Activated naive CD8-positive, alpha-beta T cell treated with anti-CD3 and anti-CD28 coated beads, Interleukin-2, amount 10 ng/mL, durations not matched to agents 7 days and 5 days (primary cell): ENCODE results near the gene BTN1A1. TPM values are rescaled to one million over a fixed set of nuclear protein-coding genes. Genes with fewer than 3 reads are reported as not detected.
"Not testable (repeated sequence)": the region's sequence is repeated elsewhere in the genome, so short reads cannot be mapped to it uniquely, and the experiment has no call there.

ENCODE experiments used
- ATAC-seq: fragments of 150-1000 bp; cut with Tn5 transposase; one replicate; pipeline ENCODE4 v1.10.0; 2021; ENCODE audit warnings: low read depth, moderate library complexity
- POLR2A ChIA-PET: fragments of 350-600 bp; sonication (Branson Sonifier 250); formaldehyde crosslinking; loops from one replicate; lab custom pipeline; 2021; ENCODE audit warnings: antibody characterized with exemption; lab: Charles Lee
- DNase-seq: peaks from one replicate; pipeline ENCODE4 v3.0.0; 2021
- H3K27ac Mint-ChIP-seq: one replicate; pipeline ENCODE4 v1.8.0; 2022; ENCODE audit warnings: mild to moderate bottlenecking, mixed read lengths
- H3K27me3 Mint-ChIP-seq: one replicate; pipeline ENCODE4 v1.8.0; 2022; ENCODE audit warnings: mild to moderate bottlenecking, moderate library complexity, mixed read lengths
- H3K36me3 Mint-ChIP-seq: one replicate; pipeline ENCODE4 v1.8.0; 2021; ENCODE audit warnings: mild to moderate bottlenecking, mixed read lengths
- H3K4me1 Mint-ChIP-seq: one replicate; pipeline ENCODE4 v1.8.0; 2021; ENCODE audit warnings: mixed read lengths
- H3K4me3 Mint-ChIP-seq: one replicate; pipeline ENCODE4 v1.8.0; 2022; ENCODE audit warnings: mild to moderate bottlenecking, moderate library complexity, mixed read lengths
- H3K9me3 Mint-ChIP-seq: one replicate; pipeline ENCODE4 v1.8.0; 2021; ENCODE audit warnings: mixed read lengths
- total RNA-seq, 2 experiments: library from RNA; stranded (reverse); gene quantifications; one replicate each; pipeline ENCODE4 v1.2.3, GENCODE V29; 2021

The BTN1A1 gene
- total RNA-seq, 2 experiments from 2014 or later: 0.11 TPM; not detected in 1

- Mint-ChIP-seq H3K4me1 (peaks cover 45% of the 10 kb centered on the region), H3K9me3 (no peaks in the 10 kb centered on the region), H3K36me3 (peaks cover 14% of the 10 kb centered on the region), H3K27ac (peak overlapping the region; percentile 97), H3K27me3 (no peaks in the 10 kb centered on the region), H3K4me3 (peak overlapping the region; percentile 94)
- DNase-seq (no peak), ATAC-seq (no peak)
- POLR2A ChIA-PET: interaction anchor here (1.0 to 3.6 kb wide), 14 partner anchors 9 to 1328 kb away, joined by 3 to 24 read pairs (median 5); a partner anchor contains a TSS
Observed at GRCh38 chr6:26538572-26538902, 38.4 kb downstream of the BTN1A1 start.

GRCh38 chr6:26539071-26539615, 39.0 kb downstream of the BTN1A1 start:
- H3K27me3 Mint-ChIP-seq: no peaks in the 10 kb centered on the region
- H3K9me3 Mint-ChIP-seq: no peaks in the 10 kb centered on the region
- ATAC-seq (no peak), DNase-seq (no peak)
- H3K36me3 Mint-ChIP-seq: peaks cover 14% of the 10 kb centered on the region
- POLR2A ChIA-PET: interaction anchor here (0.7 to 2.0 kb wide), 4 partner anchors 8 to 1355 kb away, joined by 3 to 8 read pairs (median 4); no protein-coding TSS in a partner anchor
- peak overlapping the region; percentile 94 for H3K4me3 Mint-ChIP-seq
- H3K27ac Mint-ChIP-seq: peak overlapping the region; percentile 97
- H3K4me1 Mint-ChIP-seq: peaks cover 45% of the 10 kb centered on the region

- no peaks in the 10 kb centered on the region for H3K9me3 Mint-ChIP-seq
- DNase-seq: no peak
- peaks cover 38% of the 10 kb centered on the region for H3K4me1 Mint-ChIP-seq
- H3K27me3 Mint-ChIP-seq: no peaks in the 10 kb centered on the region
- POLR2A ChIA-PET: no interaction called here
- no peak overlapping the region for H3K27ac Mint-ChIP-seq
- peak overlapping the region; percentile 22 for H3K4me3 Mint-ChIP-seq
- no peak for ATAC-seq
- H3K36me3 Mint-ChIP-seq: peaks cover 21% of the 10 kb centered on the region
Observed at GRCh38 chr6:26541579-26541978, 41.5 kb downstream of the BTN1A1 start.

GRCh38 chr6:26543953-26544352, 43.9 kb downstream of the BTN1A1 start:
- H3K27ac Mint-ChIP-seq: no peak overlapping the region
- H3K36me3 Mint-ChIP-seq: peaks cover 22% of the 10 kb centered on the region
- peak; percentile 47 for ATAC-seq
- H3K4me3 Mint-ChIP-seq: no peak overlapping the region
- no peak for DNase-seq
- H3K9me3 Mint-ChIP-seq: no peaks in the 10 kb centered on the region
- POLR2A ChIA-PET: no interaction called here
- peaks cover 29% of the 10 kb centered on the region for H3K4me1 Mint-ChIP-seq
- H3K27me3 Mint-ChIP-seq: no peaks in the 10 kb centered on the region

GRCh38 chr6:26544473-26544872, 44.4 kb downstream of the BTN1A1 start:
- POLR2A ChIA-PET: no interaction called here
- Mint-ChIP-seq H3K36me3 (peaks cover 22% of the 10 kb centered on the region), H3K9me3 (no peaks in the 10 kb centered on the region), H3K4me1 (peaks cover 25% of the 10 kb centered on the region), H3K27ac (no peak overlapping the region), H3K4me3 (no peak overlapping the region), H3K27me3 (no peaks in the 10 kb centered on the region)
- DNase-seq (no peak), ATAC-seq (no peak)

- Mint-ChIP-seq H3K9me3 (no peaks in the 10 kb centered on the region), H3K27me3 (no peaks in the 10 kb centered on the region), H3K4me1 (peaks cover 22% of the 10 kb centered on the region), H3K36me3 (peaks cover 18% of the 10 kb centered on the region), H3K4me3 (no peak overlapping the region), H3K27ac (no peak overlapping the region)
- ATAC-seq (no peak), DNase-seq (no peak)
- POLR2A ChIA-PET: no interaction called here
Observed at GRCh38 chr6:26545627-26546026, 45.5 kb downstream of the BTN1A1 start.

GRCh38 chr6:26547363-26547762, 47.3 kb downstream of the BTN1A1 start:
- POLR2A ChIA-PET: interaction anchor here (2.6 kb wide), 1 partner anchor 9 kb away, joined by 8 read pairs; the partner anchor contains the start of gene HMGN4
- H3K4me3 Mint-ChIP-seq, ATAC-seq, H3K9me3 Mint-ChIP-seq, H3K27ac Mint-ChIP-seq, DNase-seq, H3K27me3 Mint-ChIP-seq: not testable (repeated sequence)
- peaks cover 11% of the 10 kb centered on the region for H3K36me3 Mint-ChIP-seq
- H3K4me1 Mint-ChIP-seq: peaks cover 19% of the 10 kb centered on the region

- ATAC-seq (peak; percentile 45), DNase-seq (peak; percentile 70)
- POLR2A ChIA-PET: interaction anchor here (0.6 to 1.6 kb wide), 4 partner anchors 13 to 241 kb away, joined by 3 to 9 read pairs (median 4); partner anchors contain the start of gene HMGN4
- Mint-ChIP-seq H3K27me3 (no peaks in the 10 kb centered on the region), H3K9me3 (no peaks in the 10 kb centered on the region), H3K27ac (peak overlapping the region; percentile 84), H3K36me3 (peaks cover 7% of the 10 kb centered on the region), H3K4me3 (peak overlapping the region; percentile 90), H3K4me1 (peaks cover 11% of the 10 kb centered on the region)
Observed at GRCh38 chr6:26550250-26550993, 50.3 kb downstream of the BTN1A1 start.

- peaks cover 16% of the 10 kb centered on the region for H3K4me1 Mint-ChIP-seq
- H3K9me3 Mint-ChIP-seq: no peaks in the 10 kb centered on the region
- no peak overlapping the region for H3K27ac Mint-ChIP-seq
- H3K36me3 Mint-ChIP-seq: no peaks in the 10 kb centered on the region
- DNase-seq (no peak), ATAC-seq (no peak)
- POLR2A ChIA-PET: interaction anchor here (0.9 to 1.1 kb wide), 3 partner anchors 14 to 336 kb away, joined by 3 to 6 read pairs (median 4); partner anchors contain the start of gene HMGN4
- no peak overlapping the region for H3K4me3 Mint-ChIP-seq
- no peaks in the 10 kb centered on the region for H3K27me3 Mint-ChIP-seq
Observed at GRCh38 chr6:26552205-26552604, 52.1 kb downstream of the BTN1A1 start.

- H3K36me3 Mint-ChIP-seq: no peaks in the 10 kb centered on the region
- peaks cover 19% of the 10 kb centered on the region for H3K4me1 Mint-ChIP-seq
- no peaks in the 10 kb centered on the region for H3K27me3 Mint-ChIP-seq
- ATAC-seq: no peak
- POLR2A ChIA-PET: interaction anchor here (1.1 to 2.7 kb wide), 3 partner anchors 16 to 394 kb away, joined by 3 to 24 read pairs (median 5); partner anchors contain the start of gene HMGN4
- H3K4me3 Mint-ChIP-seq: no peak overlapping the region
- H3K9me3 Mint-ChIP-seq: no peaks in the 10 kb centered on the region
- no peak overlapping the region for H3K27ac Mint-ChIP-seq
- DNase-seq: no peak
Observed at GRCh38 chr6:26552640-26553188, 52.6 kb downstream of the BTN1A1 start.

- Mint-ChIP-seq H3K27ac (no peak overlapping the region), H3K36me3 (no peaks in the 10 kb centered on the region), H3K27me3 (no peaks in the 10 kb centered on the region), H3K4me1 (peaks cover 19% of the 10 kb centered on the region), H3K4me3 (no peak overlapping the region), H3K9me3 (no peaks in the 10 kb centered on the region)
- DNase-seq (peak; percentile 76), ATAC-seq (peak; percentile 65)
- POLR2A ChIA-PET: interaction anchor here (1.1 to 2.7 kb wide), 4 partner anchors 16 to 394 kb away, joined by 3 to 24 read pairs (median 6); partner anchors contain the start of gene HMGN4
Observed at GRCh38 chr6:26553264-26553634, 53.1 kb downstream of the BTN1A1 start.

GRCh38 chr6:26553635-26554446, 53.7 kb downstream of the BTN1A1 start:
- no peaks in the 10 kb centered on the region for H3K9me3 Mint-ChIP-seq
- peak; percentile 83 for DNase-seq
- POLR2A ChIA-PET: interaction anchor here (1.0 to 2.7 kb wide), 5 partner anchors 16 to 395 kb away, joined by 3 to 24 read pairs (median 5); partner anchors contain the start of gene HMGN4
- H3K27me3 Mint-ChIP-seq: no peaks in the 10 kb centered on the region
- peak; percentile 57 for ATAC-seq
- H3K4me1 Mint-ChIP-seq: peaks cover 19% of the 10 kb centered on the region
- no peak overlapping the region for H3K4me3 Mint-ChIP-seq
- H3K36me3 Mint-ChIP-seq: no peaks in the 10 kb centered on the region
- no peak overlapping the region for H3K27ac Mint-ChIP-seq

GRCh38 chr6:26554447-26554696, 54.3 kb downstream of the BTN1A1 start:
- no peak overlapping the region for H3K27ac Mint-ChIP-seq
- DNase-seq (no peak), ATAC-seq (no peak)
- POLR2A ChIA-PET: interaction anchor here (1.0 to 2.7 kb wide), 4 partner anchors 15 to 81 kb away, joined by 3 to 24 read pairs (median 6); partner anchors contain the start of gene HMGN4
- peaks cover 19% of the 10 kb centered on the region for H3K4me1 Mint-ChIP-seq
- no peaks in the 10 kb centered on the region for H3K27me3 Mint-ChIP-seq
- H3K9me3 Mint-ChIP-seq: no peaks in the 10 kb centered on the region
- H3K36me3 Mint-ChIP-seq: no peaks in the 10 kb centered on the region
- H3K4me3 Mint-ChIP-seq: no peak overlapping the region
